ENCODE measurements around the gene POU6F2.
"Not testable (repeated sequence)": the region's sequence is repeated elsewhere in the genome, so short reads cannot be mapped to it uniquely, and the experiment has no call there.

POU6F2 gene

GRCh38 chr7:39310699-39311098, 333.0 kb downstream of the POU6F2 start:
- Mint-ChIP-seq H3K27ac (no peak overlapping the region), H3K4me1 (ENCODE audit: low read depth) (no peaks in the 10 kb centered on the region), H3K9me3 (ENCODE audit: low read depth) (no peaks in the 10 kb centered on the region), H3K36me3 (no peaks in the 10 kb centered on the region), H3K4me3 (no peak overlapping the region), H3K27me3 (peaks cover 1% of the 10 kb centered on the region)

- Mint-ChIP-seq H3K27ac (no peak overlapping the region), H3K27me3 (no peaks in the 10 kb centered on the region), H3K36me3 (no peaks in the 10 kb centered on the region), H3K9me3 (ENCODE audit: low read depth) (no peaks in the 10 kb centered on the region), H3K4me3 (no peak overlapping the region), H3K4me1 (ENCODE audit: low read depth) (no peaks in the 10 kb centered on the region)
These were observed 334.7 kb downstream of the POU6F2 start for GRCh38 chr7:39312254-39312989.

- Mint-ChIP-seq H3K36me3 (no peaks in the 10 kb centered on the region), H3K4me3 (no peak overlapping the region), H3K9me3 (ENCODE audit: low read depth) (no peaks in the 10 kb centered on the region), H3K27ac (no peak overlapping the region), H3K4me1 (ENCODE audit: low read depth) (no peaks in the 10 kb centered on the region), H3K27me3 (no peaks in the 10 kb centered on the region)
These were observed 335.7 kb downstream of the POU6F2 start for GRCh38 chr7:39313376-39313775.

- no peaks in the 10 kb centered on the region for H3K27me3 Mint-ChIP-seq
- no peaks in the 10 kb centered on the region for H3K9me3 Mint-ChIP-seq (ENCODE audit: low read depth)
- H3K4me3 Mint-ChIP-seq, result no peak overlapping the region
- no peaks in the 10 kb centered on the region for H3K36me3 Mint-ChIP-seq
- H3K27ac Mint-ChIP-seq, result no peak overlapping the region
- no peaks in the 10 kb centered on the region for H3K4me1 Mint-ChIP-seq (ENCODE audit: low read depth)
These were observed 336.3 kb downstream of the POU6F2 start for GRCh38 chr7:39313974-39314373.

- H3K27ac Mint-ChIP-seq, result no peak overlapping the region
- H3K9me3 Mint-ChIP-seq (ENCODE audit: low read depth), result no peaks in the 10 kb centered on the region
- H3K27me3 Mint-ChIP-seq, result peaks cover 6% of the 10 kb centered on the region
- no peaks in the 10 kb centered on the region for H3K4me1 Mint-ChIP-seq (ENCODE audit: low read depth)
- H3K4me3 Mint-ChIP-seq, result no peak overlapping the region
- no peaks in the 10 kb centered on the region for H3K36me3 Mint-ChIP-seq
These were observed 339.4 kb downstream of the POU6F2 start for GRCh38 chr7:39317107-39317506.

- H3K27me3 Mint-ChIP-seq, result peaks cover 6% of the 10 kb centered on the region
- H3K36me3 Mint-ChIP-seq, result no peaks in the 10 kb centered on the region
- H3K4me1 Mint-ChIP-seq (ENCODE audit: low read depth), result no peaks in the 10 kb centered on the region
- no peaks in the 10 kb centered on the region for H3K9me3 Mint-ChIP-seq (ENCODE audit: low read depth)
- no peak overlapping the region for H3K27ac Mint-ChIP-seq
- no peak overlapping the region for H3K4me3 Mint-ChIP-seq
These were observed 340.2 kb downstream of the POU6F2 start for GRCh38 chr7:39317896-39318295.

GRCh38 chr7:39321245-39321644, 343.5 kb downstream of the POU6F2 start:
- H3K4me1 Mint-ChIP-seq (ENCODE audit: low read depth), result no peaks in the 10 kb centered on the region
- H3K27me3 Mint-ChIP-seq, result peaks cover 7% of the 10 kb centered on the region
- no peaks in the 10 kb centered on the region for H3K9me3 Mint-ChIP-seq (ENCODE audit: low read depth)
- no peak overlapping the region for H3K27ac Mint-ChIP-seq
- no peaks in the 10 kb centered on the region for H3K36me3 Mint-ChIP-seq
- H3K4me3 Mint-ChIP-seq, result no peak overlapping the region

- H3K4me3 Mint-ChIP-seq, result no peak overlapping the region
- H3K27me3 Mint-ChIP-seq, result peaks cover 9% of the 10 kb centered on the region
- no peaks in the 10 kb centered on the region for H3K4me1 Mint-ChIP-seq (ENCODE audit: low read depth)
- no peaks in the 10 kb centered on the region for H3K36me3 Mint-ChIP-seq
- H3K27ac Mint-ChIP-seq, result no peak overlapping the region
- no peaks in the 10 kb centered on the region for H3K9me3 Mint-ChIP-seq (ENCODE audit: low read depth)
These were observed 344.3 kb downstream of the POU6F2 start for GRCh38 chr7:39321909-39322498.

- H3K36me3 Mint-ChIP-seq, result no peaks in the 10 kb centered on the region
- peaks cover 9% of the 10 kb centered on the region for H3K27me3 Mint-ChIP-seq
- no peak overlapping the region for H3K4me3 Mint-ChIP-seq
- H3K27ac Mint-ChIP-seq, result no peak overlapping the region
- no peaks in the 10 kb centered on the region for H3K4me1 Mint-ChIP-seq (ENCODE audit: low read depth)
- H3K9me3 Mint-ChIP-seq (ENCODE audit: low read depth), result no peaks in the 10 kb centered on the region
These were observed 346.5 kb downstream of the POU6F2 start for GRCh38 chr7:39324139-39324760.

- not testable (repeated sequence) for H3K36me3 Mint-ChIP-seq; H3K9me3 Mint-ChIP-seq (ENCODE audit: low read depth); H3K4me1 Mint-ChIP-seq (ENCODE audit: low read depth); H3K4me3 Mint-ChIP-seq; H3K27me3 Mint-ChIP-seq; H3K27ac Mint-ChIP-seq
These were observed 353.9 kb downstream of the POU6F2 start for GRCh38 chr7:39331607-39332006.

- Mint-ChIP-seq H3K27me3 (peaks cover 2% of the 10 kb centered on the region), H3K4me1 (ENCODE audit: low read depth) (no peaks in the 10 kb centered on the region), H3K4me3 (no peak overlapping the region), H3K36me3 (no peaks in the 10 kb centered on the region), H3K9me3 (ENCODE audit: low read depth) (no peaks in the 10 kb centered on the region), H3K27ac (no peak overlapping the region)
These were observed 354.4 kb downstream of the POU6F2 start for GRCh38 chr7:39332142-39332541.

GRCh38 chr7:39333701-39334100, 356.0 kb downstream of the POU6F2 start:
- H3K4me3 Mint-ChIP-seq, result no peak overlapping the region
- no peaks in the 10 kb centered on the region for H3K4me1 Mint-ChIP-seq (ENCODE audit: low read depth)
- H3K27me3 Mint-ChIP-seq, result peaks cover 4% of the 10 kb centered on the region
- H3K9me3 Mint-ChIP-seq (ENCODE audit: low read depth), result no peaks in the 10 kb centered on the region
- H3K36me3 Mint-ChIP-seq, result no peaks in the 10 kb centered on the region
- H3K27ac Mint-ChIP-seq, result no peak overlapping the region

- Mint-ChIP-seq H3K36me3 (no peaks in the 10 kb centered on the region), H3K27ac (no peak overlapping the region), H3K4me3 (no peak overlapping the region), H3K4me1 (ENCODE audit: low read depth) (no peaks in the 10 kb centered on the region), H3K27me3 (peaks cover 6% of the 10 kb centered on the region), H3K9me3 (ENCODE audit: low read depth) (no peaks in the 10 kb centered on the region)
These were observed 358.7 kb downstream of the POU6F2 start for GRCh38 chr7:39336442-39336841.

- no peaks in the 10 kb centered on the region for H3K36me3 Mint-ChIP-seq
- H3K4me1 Mint-ChIP-seq (ENCODE audit: low read depth), result no peaks in the 10 kb centered on the region
- H3K27ac Mint-ChIP-seq, result no peak overlapping the region
- peaks cover 6% of the 10 kb centered on the region for H3K27me3 Mint-ChIP-seq
- H3K4me3 Mint-ChIP-seq, result no peak overlapping the region
- H3K9me3 Mint-ChIP-seq (ENCODE audit: low read depth), result no peaks in the 10 kb centered on the region
These were observed 361.0 kb downstream of the POU6F2 start for GRCh38 chr7:39338716-39339115.

GRCh38 chr7:39339591-39339990, 361.9 kb downstream of the POU6F2 start:
- no peaks in the 10 kb centered on the region for H3K36me3 Mint-ChIP-seq

More at GRCh38 chr7:39339591-39339990, 361.9 kb downstream of the POU6F2 start:
- H3K4me1 Mint-ChIP-seq (ENCODE audit: low read depth), result no peaks in the 10 kb centered on the region
- no peak overlapping the region for H3K4me3 Mint-ChIP-seq
- no peaks in the 10 kb centered on the region for H3K9me3 Mint-ChIP-seq (ENCODE audit: low read depth)
- H3K27me3 Mint-ChIP-seq, result peaks cover 4% of the 10 kb centered on the region
- H3K27ac Mint-ChIP-seq, result no peak overlapping the region
